ENCODE measurements around the gene KIF3A.

The KIF3A gene

DNA sequence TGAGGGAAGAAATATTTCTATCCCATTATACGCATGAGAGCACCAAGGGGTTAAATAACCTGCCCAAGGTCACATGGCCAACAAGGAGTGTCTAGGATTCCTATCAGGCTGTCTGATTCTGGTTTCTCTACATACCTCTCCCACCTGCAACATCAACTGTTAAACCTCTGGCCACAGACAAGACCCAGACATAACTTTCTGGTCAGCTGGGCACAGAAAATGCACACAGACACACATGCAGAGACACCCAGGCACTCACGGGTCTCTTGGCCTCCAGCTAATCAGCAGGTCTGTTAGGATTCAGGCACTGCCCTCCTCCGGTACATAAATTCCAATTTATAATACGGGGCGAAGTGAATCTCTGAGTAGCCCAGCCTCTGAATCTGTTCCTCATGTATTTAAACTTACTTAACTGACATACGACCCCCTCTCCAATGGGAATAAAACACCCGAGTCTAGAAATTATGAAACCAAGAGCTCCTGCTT is 38.2 kb upstream of the KIF3A start:
- TF ChIP-seq, protein P1, sequence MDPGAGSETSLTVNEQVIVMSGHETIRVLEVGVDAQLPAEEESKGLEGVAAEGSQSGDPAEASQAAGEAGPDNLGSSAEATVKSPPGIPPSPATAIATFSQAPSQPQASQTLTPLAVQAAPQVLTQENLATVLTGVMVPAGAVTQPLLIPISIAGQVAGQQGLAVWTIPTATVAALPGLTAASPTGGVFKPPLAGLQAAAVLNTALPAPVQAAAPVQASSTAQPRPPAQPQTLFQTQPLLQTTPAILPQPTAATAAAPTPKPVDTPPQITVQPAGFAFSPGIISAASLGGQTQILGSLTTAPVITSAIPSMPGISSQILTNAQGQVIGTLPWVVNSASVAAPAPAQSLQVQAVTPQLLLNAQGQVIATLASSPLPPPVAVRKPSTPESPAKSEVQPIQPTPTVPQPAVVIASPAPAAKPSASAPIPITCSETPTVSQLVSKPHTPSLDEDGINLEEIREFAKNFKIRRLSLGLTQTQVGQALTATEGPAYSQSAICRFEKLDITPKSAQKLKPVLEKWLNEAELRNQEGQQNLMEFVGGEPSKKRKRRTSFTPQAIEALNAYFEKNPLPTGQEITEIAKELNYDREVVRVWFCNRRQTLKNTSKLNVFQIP (CRISPR knock-in tag; IDR thresholded peaks at IDR 0.05; ENCODE audit: borderline replicate concordance, low read depth) = no peak
- TF ChIP-seq, protein P2, sequence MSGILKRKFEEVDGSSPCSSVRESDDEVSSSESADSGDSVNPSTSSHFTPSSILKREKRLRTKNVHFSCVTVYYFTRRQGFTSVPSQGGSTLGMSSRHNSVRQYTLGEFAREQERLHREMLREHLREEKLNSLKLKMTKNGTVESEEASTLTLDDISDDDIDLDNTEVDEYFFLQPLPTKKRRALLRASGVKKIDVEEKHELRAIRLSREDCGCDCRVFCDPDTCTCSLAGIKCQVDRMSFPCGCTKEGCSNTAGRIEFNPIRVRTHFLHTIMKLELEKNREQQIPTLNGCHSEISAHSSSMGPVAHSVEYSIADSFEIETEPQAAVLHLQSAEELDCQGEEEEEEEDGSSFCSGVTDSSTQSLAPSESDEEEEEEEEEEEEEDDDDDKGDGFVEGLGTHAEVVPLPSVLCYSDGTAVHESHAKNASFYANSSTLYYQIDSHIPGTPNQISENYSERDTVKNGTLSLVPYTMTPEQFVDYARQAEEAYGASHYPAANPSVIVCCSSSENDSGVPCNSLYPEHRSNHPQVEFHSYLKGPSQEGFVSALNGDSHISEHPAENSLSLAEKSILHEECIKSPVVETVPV (CRISPR knock-in tag; IDR thresholded peaks at IDR 0.05) = no peak
- no peak for TF ChIP-seq PPARA (CRISPR knock-in tag; IDR thresholded peaks at IDR 0.05; ENCODE audit: borderline replicate concordance)
- TF ChIP-seq, protein P3, sequence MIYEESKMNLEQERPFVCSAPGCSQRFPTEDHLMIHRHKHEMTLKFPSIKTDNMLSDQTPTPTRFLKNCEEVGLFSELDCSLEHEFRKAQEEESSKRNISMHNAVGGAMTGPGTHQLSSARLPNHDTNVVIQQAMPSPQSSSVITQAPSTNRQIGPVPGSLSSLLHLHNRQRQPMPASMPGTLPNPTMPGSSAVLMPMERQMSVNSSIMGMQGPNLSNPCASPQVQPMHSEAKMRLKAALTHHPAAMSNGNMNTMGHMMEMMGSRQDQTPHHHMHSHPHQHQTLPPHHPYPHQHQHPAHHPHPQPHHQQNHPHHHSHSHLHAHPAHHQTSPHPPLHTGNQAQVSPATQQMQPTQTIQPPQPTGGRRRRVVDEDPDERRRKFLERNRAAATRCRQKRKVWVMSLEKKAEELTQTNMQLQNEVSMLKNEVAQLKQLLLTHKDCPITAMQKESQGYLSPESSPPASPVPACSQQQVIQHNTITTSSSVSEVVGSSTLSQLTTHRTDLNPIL (CRISPR knock-in tag; IDR thresholded peaks at IDR 0.05; ENCODE audit: low read depth) = no peak
- no peak for TF ChIP-seq OSR1 (CRISPR knock-in tag; IDR thresholded peaks at IDR 0.05)
- no peak for TF ChIP-seq ZNF8 (CRISPR knock-in tag; IDR thresholded peaks at IDR 0.05)
- no peak for TF ChIP-seq ESRRG (CRISPR knock-in tag; IDR thresholded peaks at IDR 0.05)
- TF ChIP-seq GLIS3 (CRISPR knock-in tag; IDR thresholded peaks at IDR 0.05) = no peak
- no peak for TF ChIP-seq BACH2 (CRISPR knock-in tag; IDR thresholded peaks at IDR 0.05; ENCODE audit: borderline replicate concordance)
- TF ChIP-seq SNAI2 (CRISPR knock-in tag; IDR thresholded peaks at IDR 0.05) = no peak
- TF ChIP-seq ZNF565 (CRISPR knock-in tag; conservative IDR thresholded peaks at IDR 0.05; ENCODE audit: low read depth) = no peak
- TF ChIP-seq ZC3H10 (CRISPR knock-in tag; IDR thresholded peaks at IDR 0.05) = no peak
- TF ChIP-seq ARNTL (CRISPR knock-in tag; IDR thresholded peaks at IDR 0.05; ENCODE audit: borderline replicate concordance, low read depth) = no peak
- no peak for TF ChIP-seq TOX (CRISPR knock-in tag; IDR thresholded peaks at IDR 0.05; ENCODE audit: borderline replicate concordance)
- TF ChIP-seq RARB (CRISPR knock-in tag; IDR thresholded peaks at IDR 0.05) = no peak
- TF ChIP-seq, protein P4, sequence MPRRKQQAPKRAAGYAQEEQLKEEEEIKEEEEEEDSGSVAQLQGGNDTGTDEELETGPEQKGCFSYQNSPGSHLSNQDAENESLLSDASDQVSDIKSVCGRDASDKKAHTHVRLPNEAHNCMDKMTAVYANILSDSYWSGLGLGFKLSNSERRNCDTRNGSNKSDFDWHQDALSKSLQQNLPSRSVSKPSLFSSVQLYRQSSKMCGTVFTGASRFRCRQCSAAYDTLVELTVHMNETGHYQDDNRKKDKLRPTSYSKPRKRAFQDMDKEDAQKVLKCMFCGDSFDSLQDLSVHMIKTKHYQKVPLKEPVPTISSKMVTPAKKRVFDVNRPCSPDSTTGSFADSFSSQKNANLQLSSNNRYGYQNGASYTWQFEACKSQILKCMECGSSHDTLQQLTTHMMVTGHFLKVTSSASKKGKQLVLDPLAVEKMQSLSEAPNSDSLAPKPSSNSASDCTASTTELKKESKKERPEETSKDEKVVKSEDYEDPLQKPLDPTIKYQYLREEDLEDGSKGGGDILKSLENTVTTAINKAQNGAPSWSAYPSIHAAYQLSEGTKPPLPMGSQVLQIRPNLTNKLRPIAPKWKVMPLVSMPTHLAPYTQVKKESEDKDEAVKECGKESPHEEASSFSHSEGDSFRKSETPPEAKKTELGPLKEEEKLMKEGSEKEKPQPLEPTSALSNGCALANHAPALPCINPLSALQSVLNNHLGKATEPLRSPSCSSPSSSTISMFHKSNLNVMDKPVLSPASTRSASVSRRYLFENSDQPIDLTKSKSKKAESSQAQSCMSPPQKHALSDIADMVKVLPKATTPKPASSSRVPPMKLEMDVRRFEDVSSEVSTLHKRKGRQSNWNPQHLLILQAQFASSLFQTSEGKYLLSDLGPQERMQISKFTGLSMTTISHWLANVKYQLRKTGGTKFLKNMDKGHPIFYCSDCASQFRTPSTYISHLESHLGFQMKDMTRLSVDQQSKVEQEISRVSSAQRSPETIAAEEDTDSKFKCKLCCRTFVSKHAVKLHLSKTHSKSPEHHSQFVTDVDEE (CRISPR knock-in tag; IDR thresholded peaks at IDR 0.05) = no peak

DNA sequence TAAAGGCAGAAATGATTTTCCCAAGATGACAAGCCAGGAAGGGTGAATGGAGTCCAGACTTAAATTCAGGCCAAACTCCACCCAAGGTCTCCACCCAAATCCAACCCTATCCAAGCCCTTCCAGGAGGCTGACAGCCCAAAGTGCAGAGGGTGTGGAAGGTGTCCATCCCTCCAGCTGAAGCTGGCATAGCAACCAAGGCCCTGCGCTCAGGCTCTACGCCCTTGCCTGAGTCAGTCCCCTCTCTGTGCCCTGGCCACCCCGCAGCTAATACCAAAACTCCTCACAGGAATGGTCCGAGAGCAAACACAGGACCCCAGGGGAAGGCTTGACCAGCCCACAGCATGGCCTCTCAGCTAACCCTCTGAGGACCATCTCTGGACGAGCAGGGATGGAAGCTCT is 37.5 kb upstream of the KIF3A start:
- no peak for ATAC-seq
- no peak for TF ChIP-seq ZFP30 (CRISPR knock-in tag; IDR thresholded peaks at IDR 0.05)
- no peak for TF ChIP-seq ISL1 (CRISPR knock-in tag; IDR thresholded peaks at IDR 0.05)
- TF ChIP-seq ZC3H10 (CRISPR knock-in tag; IDR thresholded peaks at IDR 0.05) = no peak
- TF ChIP-seq, protein P2 (CRISPR knock-in tag; IDR thresholded peaks at IDR 0.05) = no peak

More for the DNA sequence above, 38.2 kb upstream of the KIF3A start:
- ATAC-seq = no peak

DNA sequence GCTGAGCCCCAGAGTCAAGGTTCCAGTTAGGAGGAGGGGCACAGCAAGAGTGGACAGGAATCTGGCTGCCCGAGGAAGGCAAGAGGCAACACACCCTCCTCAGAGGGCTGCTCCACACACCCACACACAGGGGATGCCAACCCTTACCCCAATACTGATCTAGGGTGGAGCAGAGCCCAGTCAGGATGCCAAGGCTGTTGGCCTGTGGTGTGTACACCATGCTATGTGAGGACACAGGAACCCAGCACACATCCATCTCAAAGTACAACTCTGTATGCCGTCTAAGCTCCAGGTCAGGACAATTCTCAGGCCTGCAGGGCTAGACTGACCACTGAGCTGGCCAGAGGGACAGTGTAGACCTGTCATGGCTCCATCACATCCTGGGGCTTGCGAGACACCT is 37.1 kb upstream of the KIF3A start:
- ATAC-seq = no peak
- no peak for TF ChIP-seq ZNF8 (CRISPR knock-in tag; IDR thresholded peaks at IDR 0.05)
- TF ChIP-seq ZNF70 (CRISPR knock-in tag; IDR thresholded peaks at IDR 0.05) = no peak
- no peak for TF ChIP-seq ZC3H10 (CRISPR knock-in tag; IDR thresholded peaks at IDR 0.05)
- TF ChIP-seq RARB (CRISPR knock-in tag; IDR thresholded peaks at IDR 0.05) = no peak
- TF ChIP-seq ZNF565 (CRISPR knock-in tag; conservative IDR thresholded peaks at IDR 0.05; ENCODE audit: low read depth) = no peak
- TF ChIP-seq CSDC2 (CRISPR knock-in tag; IDR thresholded peaks at IDR 0.05) = no peak
- TF ChIP-seq ZFP3 (CRISPR knock-in tag; IDR thresholded peaks at IDR 0.05) = no peak
- no peak for TF ChIP-seq BACH2 (CRISPR knock-in tag; IDR thresholded peaks at IDR 0.05; ENCODE audit: borderline replicate concordance)
- no peak for TF ChIP-seq ARNTL (CRISPR knock-in tag; IDR thresholded peaks at IDR 0.05; ENCODE audit: borderline replicate concordance, low read depth)
- TF ChIP-seq ZFP30 (CRISPR knock-in tag; IDR thresholded peaks at IDR 0.05) = no peak
- TF ChIP-seq PPARA (CRISPR knock-in tag; IDR thresholded peaks at IDR 0.05; ENCODE audit: borderline replicate concordance) = no peak
- no peak for TF ChIP-seq SNAI2 (CRISPR knock-in tag; IDR thresholded peaks at IDR 0.05)

All from SK-N-SH treated with all-trans-retinoic acid at 6 μM for 48 hours (cell line).